Progenitor cell of endocrine pancreas (in vitro differentiated cells): ENCODE results near the gene SIGLECL1. TPM values are rescaled to one million over a fixed set of nuclear protein-coding genes. Genes with fewer than 3 reads are reported as not detected.

Experiments
- DNase-seq: peaks from one replicate; pipeline ENCODE4 v3.0.0; 2021; ENCODE audit warnings: low spot score; ENCODE audit not compliant: unreplicated experiment
- H3K27ac Mint-ChIP-seq: 2 replicates; pipeline ENCODE4 v1.8.0; 2021; ENCODE audit warnings: mild to moderate bottlenecking, moderate library complexity, mixed read lengths
- H3K27me3 Mint-ChIP-seq: 2 replicates; pipeline ENCODE4 v1.8.0; 2021; ENCODE audit warnings: mixed read lengths
- H3K36me3 Mint-ChIP-seq: 2 replicates; pipeline ENCODE4 v1.8.0; 2022; ENCODE audit warnings: mixed read lengths; ENCODE audit not compliant: insufficient read depth
- H3K4me1 Mint-ChIP-seq: 2 replicates; pipeline ENCODE4 v1.8.0; 2021; ENCODE audit warnings: low read depth, mixed read lengths
- H3K4me3 Mint-ChIP-seq: 2 replicates; pipeline ENCODE4 v1.8.0; 2021; ENCODE audit warnings: low read depth, mild to moderate bottlenecking, moderate library complexity, mixed read lengths
- H3K9me3 Mint-ChIP-seq: 2 replicates; pipeline ENCODE4 v1.8.0; 2021; ENCODE audit warnings: low read depth, mixed read lengths
- CTCF ChIP-seq: fragments of 200-600 bp; sonication (generic); IDR thresholded peaks from one replicate; pipeline ENCODE4 v1.5.0; 2021; ENCODE audit warnings: antibody characterized with exemption, mild to moderate bottlenecking; ENCODE audit not compliant: unreplicated experiment
- total RNA-seq: library from RNA; stranded (reverse); gene quantifications from 2 replicates; pipeline ENCODE4 v1.2.1, GENCODE V29; 2021

Gene SIGLECL1
- total RNA-seq, 1 donor from 2014 or later = not detected

DNA sequence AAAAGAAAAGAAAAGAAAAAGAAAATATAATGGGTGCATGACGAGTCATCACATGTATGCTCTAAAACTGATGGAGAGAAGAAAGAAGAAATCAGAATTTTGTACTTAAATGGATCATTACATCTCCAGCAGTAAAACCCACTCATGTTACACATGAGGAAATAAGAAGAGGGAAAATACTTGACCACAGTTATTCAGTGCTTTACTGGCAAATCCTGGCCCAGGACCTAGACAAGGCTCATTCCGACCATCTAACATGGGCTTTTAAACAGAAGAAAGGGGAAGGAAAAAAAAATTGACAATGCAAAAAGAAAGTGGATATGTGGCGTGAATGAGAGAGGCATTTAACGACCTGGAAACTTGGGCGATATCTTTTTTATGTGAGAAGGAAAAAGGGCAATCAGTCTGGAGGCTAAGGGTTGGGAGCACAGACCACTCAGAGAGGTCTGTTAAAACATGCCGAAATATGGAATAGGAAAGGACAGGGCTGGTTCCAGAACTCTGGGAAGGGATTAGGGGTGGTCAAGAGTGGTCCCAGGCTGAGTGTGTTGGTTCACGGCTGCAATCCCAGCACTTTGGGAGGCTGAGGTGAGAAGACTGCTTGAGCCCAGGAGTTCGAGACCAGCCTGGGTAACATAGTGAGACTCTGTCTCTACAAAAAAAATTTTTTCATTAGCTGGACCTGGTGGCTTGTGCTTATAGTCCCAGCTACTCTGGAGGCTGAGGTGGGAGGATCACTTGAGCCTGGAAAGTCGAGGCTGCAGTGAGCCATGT, 1.6 kb downstream of the SIGLECL1 start:
- peaks cover 4% of the 10 kb centered on the region for H3K9me3 Mint-ChIP-seq
- no peak for DNase-seq
- H3K27ac Mint-ChIP-seq = no peak overlapping the region
- H3K4me1 Mint-ChIP-seq = no peaks in the 10 kb centered on the region
- no peak for TF ChIP-seq CTCF
- no peak overlapping the region for H3K4me3 Mint-ChIP-seq
- H3K36me3 Mint-ChIP-seq = no peaks in the 10 kb centered on the region
- no peaks in the 10 kb centered on the region for H3K27me3 Mint-ChIP-seq

- no peak for TF ChIP-seq CTCF
- DNase-seq = no peak
- Mint-ChIP-seq H3K27ac (no peak overlapping the region), H3K9me3 (peaks cover 4% of the 10 kb centered on the region), H3K4me3 (no peak overlapping the region), H3K4me1 (no peaks in the 10 kb centered on the region), H3K36me3 (no peaks in the 10 kb centered on the region), H3K27me3 (no peaks in the 10 kb centered on the region)
These were observed 2.4 kb downstream of the SIGLECL1 start for GRCh38 chr19:51253088-51253806.

- Mint-ChIP-seq H3K4me3 (no peak overlapping the region), H3K9me3 (no peaks in the 10 kb centered on the region), H3K4me1 (no peaks in the 10 kb centered on the region), H3K36me3 (no peaks in the 10 kb centered on the region), H3K27ac (no peak overlapping the region), H3K27me3 (no peaks in the 10 kb centered on the region)
- DNase-seq = no peak
- no peak for TF ChIP-seq CTCF
These were observed 5.3 kb downstream of the SIGLECL1 start for GRCh38 chr19:51256155-51256625.

- Mint-ChIP-seq H3K36me3 (no peaks in the 10 kb centered on the region), H3K27ac (no peak overlapping the region), H3K4me3 (no peak overlapping the region), H3K9me3 (no peaks in the 10 kb centered on the region), H3K4me1 (no peaks in the 10 kb centered on the region), H3K27me3 (no peaks in the 10 kb centered on the region)
- DNase-seq = no peak
- TF ChIP-seq CTCF = no peak
These were observed 6.6 kb downstream of the SIGLECL1 start for GRCh38 chr19:51257471-51257870.
